GM12892 (cell line): ENCODE results near the gene FAM76B.

ENCODE experiments used
- POLR2A ChIP-seq: IDR thresholded peaks from 2 replicates; pipeline ENCODE4 v1.6.1; 2011; ENCODE audit warnings: low read depth, low read length, control low read depth
- POLR2AphosphoS5 ChIP-seq: IDR thresholded peaks from 2 replicates; pipeline ENCODE4 v1.6.1; 2011; ENCODE audit warnings: low read depth, low read length, control low read depth
- TAF1 ChIP-seq: IDR thresholded peaks from 2 replicates; pipeline ENCODE4 v1.6.1; 2011; ENCODE audit warnings: low read depth, mild to moderate bottlenecking, control low read depth, low read length, borderline replicate concordance

- TF ChIP-seq POLR2A (no peak), POLR2AphosphoS5 (no peak), TAF1 (no peak)
Measured at GRCh38 chr11:95723361-95723942, 66.1 kb downstream of the FAM76B start.
